Measurements from ENCODE around the gene SOX21.

SOX21 gene

DNA sequence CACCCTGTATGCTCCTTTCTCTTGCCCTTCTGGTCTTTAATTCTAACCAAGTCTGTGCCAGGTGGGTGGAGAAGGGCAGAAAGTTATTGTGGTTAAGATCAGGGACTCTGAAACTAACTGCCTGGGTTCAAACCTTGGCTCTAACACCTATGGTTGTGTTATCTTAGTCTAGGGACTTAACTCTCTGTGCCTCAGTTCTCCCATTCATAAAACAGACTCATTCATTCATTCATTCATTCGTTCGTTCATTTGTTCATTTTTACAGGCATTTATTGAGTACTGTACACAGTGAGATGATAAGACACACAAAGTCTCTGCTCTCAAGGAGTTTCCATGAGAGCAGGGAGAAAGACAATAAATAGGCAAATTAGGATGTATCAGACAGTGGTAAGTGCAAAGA is 30.1 kb downstream of the SOX21 start:
- FAIRE-seq, result no peak
- DNase-seq (ENCODE audit: insufficient read length, low spot score), result no peak

DNA sequence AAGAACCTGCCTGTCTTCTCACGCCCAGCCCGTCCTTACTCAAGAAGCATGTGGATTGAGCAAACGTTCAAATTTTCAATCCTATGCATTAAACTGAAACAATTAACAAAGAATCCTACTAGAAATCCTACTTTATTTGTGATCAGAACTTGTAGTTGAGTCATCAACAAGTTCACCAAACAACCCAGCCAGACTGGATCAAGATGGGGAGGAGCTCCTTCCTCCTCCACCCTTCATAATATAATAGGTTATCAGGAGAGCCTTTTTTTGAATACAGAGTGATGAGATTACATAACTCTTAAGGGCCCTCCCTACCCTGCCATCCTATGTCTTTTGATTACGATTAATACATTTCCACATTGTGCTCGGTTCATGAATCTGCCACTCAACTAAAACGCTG is 32.7 kb downstream of the SOX21 start:
- DNase-seq (ENCODE audit: insufficient read length, low spot score) (no peak), FAIRE-seq (no peak)

DNA sequence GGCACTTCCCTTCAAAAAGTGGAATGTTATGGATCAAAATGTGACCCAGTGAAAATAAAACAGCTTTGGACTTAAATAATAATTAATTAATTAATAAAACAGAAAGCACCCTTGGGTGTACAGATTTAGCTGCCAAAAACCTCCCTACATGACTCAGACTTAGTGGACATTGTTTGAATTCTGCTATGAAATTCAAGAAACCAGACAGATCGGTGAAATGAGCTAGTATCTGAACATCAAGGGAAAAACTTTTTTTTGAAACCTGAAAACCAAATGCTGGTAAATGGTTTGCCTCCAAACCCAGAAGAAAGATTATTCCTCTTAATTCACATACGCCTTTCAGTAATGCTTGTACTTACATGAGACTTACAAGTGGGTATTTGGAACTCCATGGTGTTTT is 33.5 kb downstream of the SOX21 start:
- DNase-seq (ENCODE audit: insufficient read length, low spot score), result no peak
- FAIRE-seq, result no peak

GRCh38 chr13:94677799-94678198 is 34.5 kb downstream of the SOX21 start:
- FAIRE-seq, result no peak
- no peak for DNase-seq (ENCODE audit: insufficient read length, low spot score)

GRCh38 chr13:94674609-94675348 is 37.6 kb downstream of the SOX21 start:
- DNase-seq (ENCODE audit: insufficient read length, low spot score) (peak; percentile 35), FAIRE-seq (peak; percentile 42)

DNA sequence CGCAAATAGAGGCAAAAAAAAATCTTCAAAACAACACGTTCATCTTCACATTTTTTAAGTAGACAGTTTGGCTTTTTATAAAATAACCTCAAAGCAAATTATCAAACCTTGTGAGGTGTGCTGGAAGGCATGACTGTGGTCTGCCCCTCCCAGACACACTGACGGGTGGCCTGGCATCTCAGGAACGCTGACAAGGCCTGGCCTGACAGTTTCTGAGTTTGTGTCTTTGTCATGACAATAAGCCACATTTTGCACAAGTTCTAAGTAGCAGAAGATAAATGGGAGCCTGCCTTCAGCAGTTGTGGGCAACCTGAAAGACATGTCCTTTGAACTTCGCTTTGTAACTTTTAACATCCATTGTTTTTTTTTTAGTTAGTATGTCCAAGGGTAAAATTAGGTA is 38.5 kb downstream of the SOX21 start:
- DNase-seq (ENCODE audit: insufficient read length, low spot score), result no peak
- FAIRE-seq, result no peak

- FAIRE-seq, result no peak
- no peak for DNase-seq (ENCODE audit: insufficient read length, low spot score)
These were observed 39.9 kb downstream of the SOX21 start for GRCh38 chr13:94672400-94672799.

DNA sequence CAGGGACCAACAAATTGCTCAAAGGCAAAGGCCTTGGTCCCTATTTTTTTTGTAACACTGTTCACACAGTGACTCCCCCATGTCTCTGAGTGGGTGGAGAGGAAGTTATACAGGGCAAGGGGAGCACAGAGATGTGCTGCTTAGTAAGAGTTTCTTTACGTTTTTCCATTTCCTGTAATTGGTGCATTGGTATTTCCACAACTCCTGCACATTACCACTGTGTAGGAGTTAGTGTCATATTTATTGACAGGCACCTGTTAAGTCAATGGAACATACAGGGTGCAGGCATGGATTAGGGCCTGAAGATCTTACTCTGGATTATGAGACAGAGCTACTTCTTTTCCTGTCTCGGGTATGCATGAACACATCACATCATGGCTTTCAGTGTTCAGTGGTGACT is 45.2 kb downstream of the SOX21 start:
- DNase-seq (ENCODE audit: insufficient read length, low spot score) (no peak), FAIRE-seq (no peak)

GRCh38 chr13:94666065-94666464 is 46.3 kb downstream of the SOX21 start:
- DNase-seq (ENCODE audit: insufficient read length, low spot score), result no peak
- FAIRE-seq, result no peak

DNA sequence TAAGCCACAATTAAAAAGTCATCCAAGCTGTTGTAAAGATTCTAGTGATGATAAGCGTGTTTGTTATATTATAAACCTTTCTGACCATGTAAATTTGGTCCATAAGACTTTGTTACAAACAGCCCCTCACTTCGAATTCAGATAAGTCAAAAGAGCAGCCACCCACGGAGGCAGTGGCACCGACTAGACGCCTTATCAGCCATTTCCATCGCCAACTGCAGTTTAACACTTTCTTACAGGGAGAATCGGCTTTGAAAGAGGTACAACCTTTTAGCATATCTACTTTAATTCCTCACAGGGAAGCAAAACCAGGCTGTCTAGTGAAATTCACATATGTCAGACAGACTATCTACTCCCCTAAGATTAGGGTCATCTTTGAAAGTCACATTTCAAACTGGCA is 47.5 kb downstream of the SOX21 start:
- DNase-seq (ENCODE audit: insufficient read length, low spot score) (no peak), FAIRE-seq (no peak)

DNA sequence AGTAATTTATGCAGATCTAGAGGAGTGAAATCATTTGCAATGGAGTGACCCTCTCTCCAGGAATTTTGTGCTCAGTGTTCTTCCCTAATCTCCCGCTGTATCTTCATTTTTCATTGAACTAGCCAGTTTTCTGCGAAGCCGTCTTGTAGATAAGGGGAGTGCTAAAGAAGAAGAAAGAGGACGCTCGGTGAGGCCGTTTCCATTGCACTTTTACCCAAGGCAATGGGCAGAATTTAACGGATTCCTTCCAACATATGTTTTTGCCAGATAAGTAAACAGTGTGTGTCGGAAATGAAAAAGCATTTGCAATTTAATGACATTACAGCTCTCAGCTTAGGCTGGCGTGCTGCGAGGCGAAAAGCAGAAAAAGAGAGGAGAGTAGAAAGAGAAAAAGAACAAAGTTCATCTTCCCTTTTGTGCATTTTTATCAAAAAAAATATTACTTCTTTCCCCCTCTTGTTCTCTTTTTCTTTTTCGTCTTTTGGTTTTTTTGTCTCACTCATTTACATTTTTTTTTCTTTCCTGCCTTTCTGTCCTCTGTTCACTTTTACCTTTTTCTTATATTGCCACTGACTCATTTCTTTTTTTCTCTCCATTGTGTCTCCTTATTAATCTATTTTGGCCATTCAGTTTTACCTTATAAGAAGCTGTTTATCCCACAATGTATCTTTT is 49.9 kb downstream of the SOX21 start:
- FAIRE-seq (no peak), DNase-seq (ENCODE audit: insufficient read length, low spot score) (no peak)

GRCh38 chr13:94661406-94661805 is 50.9 kb downstream of the SOX21 start:
- FAIRE-seq (no peak), DNase-seq (ENCODE audit: insufficient read length, low spot score) (no peak)

- DNase-seq (ENCODE audit: insufficient read length, low spot score) (no peak), FAIRE-seq (no peak)
These were observed 51.5 kb downstream of the SOX21 start for GRCh38 chr13:94660695-94661326.
